Stimulated activated CD8-positive, alpha-beta memory T cell treated with anti-CD3 and anti-CD28 coated beads, Interleukin-7, amount 100 ng/mL, for 48 hours (primary cell): Measurements from ENCODE around the gene HOXD10.

ENCODE experiments used
- DNase-seq, 2 donors: peaks; one replicate each; pipeline ENCODE4 v3.0.0-alpha.2; 2020; ENCODE audit warnings: low read depth in 1 of 2; ENCODE audit errors: extremely low read depth in 1 of 2

HOXD10 gene

GRCh38 chr2:176132205-176133171, 15.9 kb downstream of the HOXD10 start:
- no peak for DNase-seq

GRCh38 chr2:176133389-176133788, 16.8 kb downstream of the HOXD10 start:
- no peak for DNase-seq

- DNase-seq: no peak
These were observed 17.5 kb downstream of the HOXD10 start for GRCh38 chr2:176134035-176134434.

GRCh38 chr2:176135035-176135440, 18.5 kb downstream of the HOXD10 start:
- DNase-seq: no peak

- no peak for DNase-seq
These were observed 20.0 kb downstream of the HOXD10 start for GRCh38 chr2:176136374-176137251.

- DNase-seq: no peak
These were observed 20.6 kb downstream of the HOXD10 start for GRCh38 chr2:176137252-176137580.

GRCh38 chr2:176137906-176138305, 21.3 kb downstream of the HOXD10 start:
- DNase-seq: no peak

GRCh38 chr2:176138526-176138922, 21.9 kb downstream of the HOXD10 start:
- DNase-seq: no peak

GRCh38 chr2:176138923-176139660, 22.5 kb downstream of the HOXD10 start:
- no peak for DNase-seq

- no peak for DNase-seq
These were observed 23.3 kb downstream of the HOXD10 start for GRCh38 chr2:176139661-176140512.

- DNase-seq: peak; percentile 40 to 53
These were observed 24.1 kb downstream of the HOXD10 start for GRCh38 chr2:176140513-176141317.

GRCh38 chr2:176142281-176142680, 25.7 kb downstream of the HOXD10 start:
- DNase-seq: no peak

GRCh38 chr2:176145085-176145969, 28.7 kb downstream of the HOXD10 start:
- no peak for DNase-seq

GRCh38 chr2:176146101-176146500, 29.5 kb downstream of the HOXD10 start:
- DNase-seq: no peak

- DNase-seq: no peak
These were observed 30.1 kb downstream of the HOXD10 start for GRCh38 chr2:176146645-176147044.

- DNase-seq: no peak
These were observed 30.7 kb downstream of the HOXD10 start for GRCh38 chr2:176147210-176147799.

- no peak for DNase-seq
These were observed 31.4 kb downstream of the HOXD10 start for GRCh38 chr2:176147800-176148496.
